HG02642 (cell line): ENCODE measurements around the gene DHDDS.
"Not testable (repeated sequence)": the region's sequence is repeated elsewhere in the genome, so short reads cannot be mapped to it uniquely, and the experiment has no call there.

Experiments used
- ATAC-seq: cut with Tn5 transposase; IDR thresholded peaks from one replicate; pipeline ENCODE4 v1.9.1; 2021; ENCODE audit warnings: mild to moderate bottlenecking; ENCODE audit not compliant: unreplicated experiment, poor library complexity

The DHDDS gene, protein sequence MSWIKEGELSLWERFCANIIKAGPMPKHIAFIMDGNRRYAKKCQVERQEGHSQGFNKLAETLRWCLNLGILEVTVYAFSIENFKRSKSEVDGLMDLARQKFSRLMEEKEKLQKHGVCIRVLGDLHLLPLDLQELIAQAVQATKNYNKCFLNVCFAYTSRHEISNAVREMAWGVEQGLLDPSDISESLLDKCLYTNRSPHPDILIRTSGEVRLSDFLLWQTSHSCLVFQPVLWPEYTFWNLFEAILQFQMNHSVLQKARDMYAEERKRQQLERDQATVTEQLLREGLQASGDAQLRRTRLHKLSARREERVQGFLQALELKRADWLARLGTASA

DNA sequence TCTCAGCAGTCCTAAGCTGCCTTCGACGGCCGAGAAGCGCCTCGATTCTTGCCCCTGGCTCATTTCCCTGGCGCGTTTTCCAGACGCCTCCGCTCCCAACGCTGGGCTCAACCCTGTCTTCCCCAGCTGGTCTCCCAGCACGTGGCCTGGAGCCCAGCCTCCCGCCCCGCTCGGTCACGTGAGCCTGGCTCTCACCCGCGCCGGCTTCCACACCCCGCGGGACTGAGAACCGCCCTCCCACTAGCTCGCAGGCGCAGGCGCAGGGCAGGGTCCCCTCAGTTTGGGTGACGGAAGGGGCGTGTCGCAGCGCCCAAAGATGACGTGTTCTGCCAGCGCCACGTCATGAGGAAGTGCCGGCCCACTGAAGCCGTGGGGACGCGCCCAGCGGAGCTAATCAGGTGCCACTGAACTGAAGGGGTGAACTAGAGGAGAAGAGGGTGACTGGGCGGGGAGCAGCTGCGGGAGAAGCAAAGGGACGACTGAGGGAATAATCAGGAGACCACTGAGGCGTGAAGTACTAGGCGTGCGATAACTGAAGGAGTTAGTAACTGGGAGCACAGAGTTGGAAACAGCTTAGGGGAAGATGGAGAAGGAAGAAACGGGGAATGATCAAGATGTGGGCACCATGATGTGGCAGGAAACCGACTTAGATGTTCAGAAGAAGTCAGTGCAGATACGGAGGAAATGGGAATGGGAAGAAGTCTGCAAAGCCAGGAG is at the start of gene DHDDS:
DHDDS (plus strand) TSS at position 343 of the 717 bp plus-strand sequence. CDS start 625 bp downstream, outside the sequence.
- peak; percentile 98 for ATAC-seq

DNA sequence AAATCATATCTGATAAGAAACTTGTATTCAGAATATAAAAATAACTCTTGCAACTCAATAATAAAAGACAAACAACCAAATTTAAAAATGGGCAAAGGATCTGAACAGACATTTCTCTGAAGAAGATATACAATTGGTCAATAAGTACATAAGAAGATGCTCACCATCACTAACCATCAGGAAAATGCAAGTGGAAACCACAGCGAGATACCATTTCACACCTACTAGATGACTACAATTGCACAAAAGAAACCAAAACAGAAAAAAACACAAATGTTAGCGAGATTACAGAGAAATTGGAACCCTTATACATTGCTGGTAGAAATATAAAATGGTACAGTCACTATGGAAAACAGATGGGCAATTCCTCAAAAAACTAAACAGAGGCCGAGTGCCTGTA is 48.0 kb upstream of the DHDDS start:
- no peak for ATAC-seq

GRCh38 chr1:26385063-26385462 is 47.1 kb upstream of the DHDDS start:
- ATAC-seq = not testable (repeated sequence)

GRCh38 chr1:26387447-26387846 is 44.7 kb upstream of the DHDDS start:
- no peak for ATAC-seq

DNA sequence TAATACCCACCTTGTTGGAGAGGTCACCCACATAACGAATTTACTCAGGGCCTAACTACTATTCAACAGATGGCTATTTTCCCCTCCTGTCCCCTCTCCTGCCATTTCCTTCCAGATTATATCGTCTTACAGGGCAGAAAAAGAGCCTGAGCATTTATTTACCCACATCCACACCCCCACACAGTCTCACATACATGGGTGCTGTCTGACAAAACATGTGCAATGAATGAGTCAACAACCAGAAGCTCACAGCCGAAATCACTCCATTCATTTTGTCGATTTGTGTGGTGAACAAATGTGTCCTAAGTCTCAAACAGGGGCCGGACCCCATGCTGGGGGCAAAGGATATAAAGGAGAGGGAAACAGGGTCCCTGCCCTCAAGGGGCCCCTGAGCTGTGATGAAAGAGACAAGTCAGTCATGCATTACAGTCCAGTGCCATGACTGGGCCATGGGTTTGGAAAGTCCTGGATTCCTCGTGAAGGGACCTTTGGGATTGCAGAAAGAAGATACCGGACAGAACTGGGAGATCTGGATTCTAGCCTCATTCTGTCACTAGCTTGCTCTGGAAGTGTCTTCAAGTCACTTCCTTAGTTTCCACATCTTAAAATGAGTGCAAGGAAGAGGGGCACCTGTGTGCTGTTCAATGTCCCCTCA is 43.2 kb upstream of the DHDDS start:
- ATAC-seq = no peak

- ATAC-seq = no peak
Measured at GRCh38 chr1:26389604-26390247, 42.4 kb upstream of the DHDDS start.

- ATAC-seq = no peak
Measured at GRCh38 chr1:26391450-26391849, 40.7 kb upstream of the DHDDS start.

DNA sequence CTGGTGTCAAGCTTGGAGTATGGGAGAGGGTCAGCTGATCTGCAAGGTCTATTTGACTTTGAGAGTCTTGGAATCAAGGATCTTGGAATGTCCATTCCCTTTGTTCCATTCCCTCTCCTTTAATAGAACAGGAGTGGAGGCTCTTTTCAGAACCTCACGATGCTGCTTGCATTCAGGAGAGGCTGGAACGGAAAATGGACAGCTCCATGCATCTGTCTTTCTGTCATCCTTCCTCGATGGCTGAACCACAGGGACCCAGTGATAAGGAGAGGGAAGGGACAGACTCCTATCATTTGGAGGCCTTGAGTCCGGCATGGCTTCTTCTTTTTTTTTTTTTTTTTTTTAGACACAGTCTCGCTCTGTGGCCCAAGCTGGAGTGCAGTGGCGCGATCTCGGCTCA is 36.4 kb upstream of the DHDDS start:
- no peak for ATAC-seq

DNA sequence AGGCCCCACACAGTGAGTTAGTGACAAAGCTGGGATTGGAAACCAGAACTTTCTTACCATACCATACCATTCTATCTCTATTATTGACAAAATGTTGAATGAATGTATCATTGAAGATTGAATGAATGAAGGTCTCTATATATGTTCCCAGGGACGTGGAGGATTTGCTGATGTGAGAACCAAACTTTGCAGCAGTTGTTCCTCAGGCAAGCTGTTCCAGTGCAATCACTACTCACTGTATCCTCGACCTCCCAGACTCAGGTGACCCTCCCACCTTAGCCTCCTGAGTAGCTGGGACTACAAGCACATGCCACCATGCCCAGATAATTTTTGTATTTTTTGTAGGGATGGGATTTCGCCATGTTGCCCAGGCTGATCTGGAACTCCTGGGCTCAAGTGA is 33.1 kb upstream of the DHDDS start:
- ATAC-seq = no peak

DNA sequence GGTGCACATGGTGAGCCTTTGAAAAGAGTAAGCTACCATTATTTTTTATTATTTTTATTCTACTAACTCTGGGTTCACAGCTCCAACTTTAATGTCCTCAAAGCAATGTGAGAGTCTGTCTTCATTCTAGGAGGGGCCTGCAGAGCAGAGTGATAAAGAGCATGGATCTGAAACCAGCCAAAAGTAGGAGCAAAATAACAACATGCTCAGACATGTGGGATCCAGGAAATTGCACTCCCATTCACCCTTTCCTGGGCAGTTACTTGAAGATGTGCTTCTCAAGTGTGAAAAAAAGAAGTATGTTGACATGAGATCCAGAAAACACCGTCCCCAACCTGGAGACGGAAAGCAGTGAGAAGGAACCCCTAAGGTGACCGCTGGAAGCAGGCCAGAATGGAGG is 30.2 kb upstream of the DHDDS start:
- no peak for ATAC-seq

DNA sequence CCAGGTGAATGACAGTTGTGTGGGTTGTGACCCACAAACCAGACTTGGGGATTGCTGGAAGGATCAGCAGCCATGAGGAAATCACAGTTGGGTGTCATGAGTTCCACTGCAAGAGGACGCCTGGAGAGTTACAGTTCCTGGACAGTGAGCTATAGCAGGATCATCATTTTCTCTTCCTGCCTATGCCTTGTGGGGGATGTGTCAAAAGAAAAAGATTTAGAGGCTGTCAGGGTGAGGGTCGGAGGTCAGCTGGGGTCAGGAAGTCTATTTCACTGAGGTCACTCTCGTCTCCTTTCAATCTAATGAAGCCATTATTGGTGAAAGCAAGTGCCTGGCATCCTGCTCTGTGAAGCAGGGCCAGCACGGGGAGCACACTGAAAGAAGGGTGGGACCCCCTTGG is 28.5 kb upstream of the DHDDS start:
- ATAC-seq = no peak

DNA sequence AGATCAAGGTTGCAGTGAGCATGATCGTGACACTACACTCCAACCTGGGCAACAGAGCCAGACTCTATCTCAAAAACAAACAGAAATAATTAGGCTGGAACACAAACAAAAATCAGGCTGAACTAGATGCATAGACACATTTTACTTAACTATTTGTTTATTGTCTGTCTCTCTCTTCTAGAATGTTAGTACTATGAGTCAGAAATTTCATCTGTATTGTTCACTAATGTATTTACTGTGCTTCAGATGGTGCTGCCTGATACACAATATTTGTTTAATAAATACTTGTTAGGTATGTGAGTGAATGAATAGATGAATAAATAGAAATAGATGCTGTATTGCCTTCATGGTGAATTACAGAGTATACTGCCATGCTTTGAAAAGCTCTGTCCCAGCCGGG is 27.5 kb upstream of the DHDDS start:
- ATAC-seq = no peak

- ATAC-seq = no peak
Measured at GRCh38 chr1:26405281-26405915, 26.7 kb upstream of the DHDDS start.

- ATAC-seq = no peak
Measured at GRCh38 chr1:26408604-26409003, 23.5 kb upstream of the DHDDS start.

DNA sequence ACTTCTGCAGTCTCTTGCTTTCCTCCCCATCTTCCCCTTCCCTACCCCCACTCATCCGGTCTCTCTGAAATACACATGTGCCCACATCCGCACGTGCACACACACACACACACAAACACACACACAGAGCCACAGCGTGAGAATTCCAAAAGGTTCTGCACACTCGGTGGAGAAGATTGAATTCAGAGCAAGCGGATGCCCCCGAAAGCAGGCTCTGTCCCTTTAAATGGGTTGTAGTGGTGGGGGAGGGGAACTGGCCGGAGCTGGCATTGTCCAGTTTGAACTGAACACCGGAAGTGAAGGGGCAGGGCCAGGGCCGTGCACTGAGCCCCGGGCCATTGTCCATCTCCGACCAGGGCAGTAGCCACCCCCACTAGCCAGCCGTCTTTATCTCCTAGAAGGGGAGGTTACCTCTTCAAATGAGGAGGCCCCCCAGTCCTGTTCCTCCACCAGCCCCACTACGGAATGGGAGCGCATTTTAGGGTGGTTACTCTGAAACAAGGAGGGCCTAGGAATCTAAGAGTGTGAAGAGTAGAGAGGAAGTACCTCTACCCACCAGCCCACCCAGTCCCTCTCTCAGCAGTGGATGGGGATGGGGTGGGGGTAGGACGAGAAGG is 22.8 kb upstream of the DHDDS start:
- ATAC-seq = no peak

DNA sequence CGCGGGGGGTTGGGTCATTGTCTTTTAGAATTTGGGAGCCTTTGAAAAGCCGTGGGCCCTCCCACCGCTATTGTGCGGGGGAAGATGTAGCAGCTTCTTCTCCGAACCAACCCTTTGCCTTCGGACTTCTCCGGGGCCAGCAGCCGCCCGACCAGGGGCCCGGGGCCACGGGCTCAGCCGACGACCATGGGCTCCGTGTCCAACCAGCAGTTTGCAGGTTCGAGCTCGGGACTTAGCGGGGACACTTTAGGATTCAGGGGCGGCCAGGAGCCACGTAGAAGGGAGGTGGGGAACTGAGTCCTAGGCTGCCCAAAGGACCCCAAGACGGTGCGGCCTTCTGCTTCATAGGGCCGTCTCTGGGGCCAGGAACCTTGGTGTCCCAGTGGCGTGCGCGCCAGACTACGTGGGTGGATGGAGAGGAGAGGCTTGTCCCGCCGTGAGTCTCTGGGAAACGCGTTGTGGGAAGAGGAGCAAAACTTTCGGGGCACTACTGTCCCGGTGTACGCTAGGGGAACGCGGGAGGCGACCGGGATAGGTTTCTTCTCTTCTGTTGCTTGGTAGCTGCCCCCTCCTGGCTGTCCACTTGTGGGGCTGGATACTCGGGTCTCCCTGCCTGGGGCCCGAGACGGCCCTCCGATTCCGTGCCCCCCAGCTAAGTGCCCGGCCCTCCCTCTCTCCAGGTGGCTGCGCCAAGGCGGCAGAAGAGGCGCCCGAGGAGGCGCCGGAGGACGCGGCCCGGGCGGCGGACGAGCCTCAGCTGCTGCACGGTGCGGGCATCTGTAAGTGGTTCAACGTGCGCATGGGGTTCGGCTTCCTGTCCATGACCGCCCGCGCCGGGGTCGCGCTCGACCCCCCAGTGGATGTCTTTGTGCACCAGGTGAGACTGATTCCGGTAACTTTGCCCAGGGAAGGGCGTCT is 21.2 kb upstream of the DHDDS start, which contains the start of gene LIN28A:
LIN28A (plus strand) TSS at position 112 of the 918 bp plus-strand sequence; CDS start at position 187, 75 bp downstream.
- no peak for ATAC-seq

DNA sequence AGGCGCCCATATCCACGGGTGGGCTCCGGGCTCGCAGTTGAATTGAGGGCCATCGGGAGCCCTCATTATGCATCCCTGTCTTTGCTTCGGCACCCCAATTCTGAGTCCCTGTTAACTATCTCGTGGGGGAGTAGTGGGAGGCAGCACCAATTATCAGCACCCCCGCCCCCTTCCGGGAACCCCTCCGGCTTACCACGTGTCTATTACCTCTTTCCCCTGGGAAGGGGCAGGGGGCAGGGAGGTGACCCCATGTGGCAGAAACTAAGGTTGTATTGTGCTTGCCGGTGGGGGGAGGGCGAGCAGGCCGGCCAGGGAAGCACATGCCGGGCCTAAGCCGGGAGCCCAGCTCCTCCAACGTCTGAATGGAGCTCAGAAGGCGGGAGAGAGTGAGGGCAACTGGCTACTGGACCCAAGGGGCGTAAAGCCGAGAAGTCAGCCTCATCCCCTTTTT is 20.5 kb upstream of the DHDDS start:
- ATAC-seq = no peak

DNA sequence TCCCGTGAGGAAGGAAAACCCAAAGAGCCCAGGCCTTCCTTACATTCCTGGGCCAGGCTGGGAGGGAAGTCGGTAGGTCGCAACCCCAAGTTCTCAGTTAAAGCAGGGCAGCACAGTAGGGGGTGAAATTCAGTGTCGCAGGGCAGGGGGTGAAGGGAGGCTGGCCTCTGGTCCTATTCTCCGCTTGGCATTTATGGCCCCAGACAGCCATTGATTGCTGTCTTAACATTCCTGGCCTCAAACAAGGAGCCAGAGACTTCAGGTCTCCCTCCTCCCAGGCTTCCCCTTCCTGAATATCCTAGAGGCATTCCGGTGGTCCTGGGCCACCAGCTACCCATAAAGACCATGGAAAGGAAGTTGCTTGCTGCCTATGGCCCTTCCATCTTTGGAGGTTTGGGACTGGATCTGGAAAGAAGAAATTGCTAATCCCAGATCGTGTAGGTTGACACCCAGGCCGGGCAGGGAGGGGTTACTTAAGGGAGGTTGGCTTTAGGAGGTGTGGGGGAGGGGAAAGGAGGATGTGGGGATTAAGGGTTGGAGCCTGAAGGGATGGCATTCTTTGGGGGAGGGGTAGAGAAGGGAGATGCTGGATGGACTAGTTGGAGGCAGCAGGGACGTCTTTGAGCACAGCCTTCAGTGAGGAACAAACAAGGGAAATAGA is 19.8 kb upstream of the DHDDS start:
- ATAC-seq = no peak
